HEK293 (cell line): ENCODE results near the gene AOC3.

Experiments used
- BCL11A ChIP-seq: fragments of 450-650 bp; formaldehyde crosslinking; IDR thresholded peaks from 2 replicates; pipeline ENCODE4 v1.5.1; 2016; ENCODE audit warnings: low read depth, missing biosample characterization, missing genetic modification characterization
- GLIS1 ChIP-seq: fragments of 450-650 bp; formaldehyde crosslinking; IDR thresholded peaks from 2 replicates; pipeline ENCODE4 v1.5.1; 2016; ENCODE audit warnings: missing biosample characterization, missing genetic modification characterization
- GLIS2 ChIP-seq: fragments of 450-650 bp; formaldehyde crosslinking; IDR thresholded peaks from 2 replicates; pipeline ENCODE4 v1.5.1; 2016; ENCODE audit warnings: missing biosample characterization, missing genetic modification characterization
- KLF1 ChIP-seq: fragments of 450-650 bp; formaldehyde crosslinking; IDR thresholded peaks from 2 replicates; pipeline ENCODE4 v1.5.1; 2016; ENCODE audit warnings: missing biosample characterization, missing genetic modification characterization
- OVOL3 ChIP-seq: fragments of 450-650 bp; formaldehyde crosslinking; IDR thresholded peaks from 2 replicates; pipeline ENCODE4 v1.5.1; 2016; ENCODE audit warnings: missing biosample characterization, missing genetic modification characterization
- PRDM1 ChIP-seq: fragments of 450-650 bp; formaldehyde crosslinking; IDR thresholded peaks from 2 replicates; pipeline ENCODE4; 2016; ENCODE audit warnings: missing biosample characterization, missing genetic modification characterization
- PRDM6 ChIP-seq: fragments of 450-650 bp; formaldehyde crosslinking; IDR thresholded peaks from 2 replicates; pipeline ENCODE4 v1.5.1; 2017; ENCODE audit warnings: missing biosample characterization, missing genetic modification characterization
- REST ChIP-seq: fragments of 450-650 bp; formaldehyde crosslinking; IDR thresholded peaks from 2 replicates; pipeline ENCODE4 v1.5.1; 2016; ENCODE audit warnings: missing biosample characterization, missing genetic modification characterization
- TSHZ1 ChIP-seq: fragments of 450-650 bp; formaldehyde crosslinking; IDR thresholded peaks from 2 replicates; pipeline ENCODE4 v1.5.1; 2016; ENCODE audit warnings: missing biosample characterization, missing genetic modification characterization, borderline replicate concordance
- ZBTB11 ChIP-seq: fragments of 450-650 bp; formaldehyde crosslinking; conservative IDR thresholded peaks from 2 replicates; pipeline ENCODE4 v1.5.1; 2016; ENCODE audit warnings: low read depth, missing biosample characterization, missing genetic modification characterization
- ZBTB17 ChIP-seq: fragments of 450-650 bp; formaldehyde crosslinking; IDR thresholded peaks from 2 replicates; pipeline ENCODE4 v1.5.1; 2016; ENCODE audit warnings: missing biosample characterization, missing genetic modification characterization
- ZNF138 ChIP-seq: fragments of 450-650 bp; formaldehyde crosslinking; IDR thresholded peaks from 2 replicates; pipeline ENCODE4 v1.5.1; 2016; ENCODE audit warnings: missing biosample characterization, missing genetic modification characterization, borderline replicate concordance
- ZNF311 ChIP-seq: fragments of 450-650 bp; formaldehyde crosslinking; IDR thresholded peaks from 2 replicates; pipeline ENCODE4 v1.5.1; 2017; ENCODE audit warnings: missing biosample characterization, missing genetic modification characterization, borderline replicate concordance
- ZNF341 ChIP-seq: fragments of 450-650 bp; formaldehyde crosslinking; IDR thresholded peaks from 2 replicates; pipeline ENCODE4; 2016; ENCODE audit warnings: low read depth, missing biosample characterization, missing genetic modification characterization
- ZNF433 ChIP-seq: fragments of 450-650 bp; formaldehyde crosslinking; IDR thresholded peaks from 2 replicates; pipeline ENCODE4 v1.5.1; 2016; ENCODE audit warnings: missing biosample characterization, missing genetic modification characterization, low read depth
- ZNF449 ChIP-seq: fragments of 450-650 bp; formaldehyde crosslinking; IDR thresholded peaks from 2 replicates; pipeline ENCODE4 v1.5.1; 2017; ENCODE audit warnings: missing biosample characterization, mild to moderate bottlenecking, missing genetic modification characterization, moderate library complexity
- ZNF501 ChIP-seq: fragments of 450-650 bp; formaldehyde crosslinking; IDR thresholded peaks from 2 replicates; pipeline ENCODE4 v1.5.1; 2016; ENCODE audit warnings: missing biosample characterization, missing genetic modification characterization
- ZNF544 ChIP-seq: fragments of 450-650 bp; formaldehyde crosslinking; IDR thresholded peaks from 2 replicates; pipeline ENCODE4 v1.5.0; 2017; ENCODE audit warnings: missing biosample characterization, missing genetic modification characterization
- ZNF843 ChIP-seq: fragments of 450-650 bp; formaldehyde crosslinking; IDR thresholded peaks from 2 replicates; pipeline ENCODE4 v1.5.1; 2016; ENCODE audit warnings: missing biosample characterization, missing genetic modification characterization
- ZSCAN18 ChIP-seq: fragments of 450-650 bp; formaldehyde crosslinking; IDR thresholded peaks from 2 replicates; pipeline ENCODE4 v1.5.1; 2016; ENCODE audit warnings: missing biosample characterization, missing genetic modification characterization
- TF ChIP-seq, protein P1 (sequence below): fragments of 450-650 bp; formaldehyde crosslinking; IDR thresholded peaks from 2 replicates; pipeline ENCODE4 v1.5.1; 2017; ENCODE audit warnings: missing biosample characterization, missing genetic modification characterization

AOC3 gene

GRCh38 chr17:42832934-42833766 lies 17.8 kb upstream of the AOC3 start, which contains the start of gene PSME3 (continued):
- TF ChIP-seq ZBTB11 (tag by site-specific recombination): peak; percentile 98
- no peak for TF ChIP-seq ZNF544 (tag by site-specific recombination)
- no peak; the same call in 1 of the 2 replicates for TF ChIP-seq REST (tag by site-specific recombination)
- no peak for TF ChIP-seq ZSCAN18 (tag by site-specific recombination)
- no peak for TF ChIP-seq ZNF138 (tag by site-specific recombination)
- no peak for TF ChIP-seq ZNF433 (tag by site-specific recombination)
- 0 out of 2 replicates have a peak, but pooled peaks have one; percentile 34 for TF ChIP-seq KLF1 (tag by site-specific recombination)
- TF ChIP-seq ZNF311 (tag by site-specific recombination): no peak
- peak; percentile 32; the same call in 1 of the 2 replicates for TF ChIP-seq OVOL3 (tag by site-specific recombination)
- TF ChIP-seq BCL11A: no peak
- no peak for TF ChIP-seq PRDM6
- peak; percentile 82 for TF ChIP-seq GLIS2 (tag by site-specific recombination)
- peak; percentile 95 for TF ChIP-seq ZNF501
- peak; percentile 70 for TF ChIP-seq ZNF843
- peak; percentile 78 for TF ChIP-seq ZNF341 (tag by site-specific recombination)
- TF ChIP-seq, protein P1, sequence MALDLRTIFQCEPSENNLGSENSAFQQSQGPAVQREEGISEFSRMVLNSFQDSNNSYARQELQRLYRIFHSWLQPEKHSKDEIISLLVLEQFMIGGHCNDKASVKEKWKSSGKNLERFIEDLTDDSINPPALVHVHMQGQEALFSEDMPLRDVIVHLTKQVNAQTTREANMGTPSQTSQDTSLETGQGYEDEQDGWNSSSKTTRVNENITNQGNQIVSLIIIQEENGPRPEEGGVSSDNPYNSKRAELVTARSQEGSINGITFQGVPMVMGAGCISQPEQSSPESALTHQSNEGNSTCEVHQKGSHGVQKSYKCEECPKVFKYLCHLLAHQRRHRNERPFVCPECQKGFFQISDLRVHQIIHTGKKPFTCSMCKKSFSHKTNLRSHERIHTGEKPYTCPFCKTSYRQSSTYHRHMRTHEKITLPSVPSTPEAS: peak; percentile 89
- TF ChIP-seq ZNF449 (tag by site-specific recombination): 0 out of 2 replicates have a peak, but pooled peaks have one; percentile 43
- 0 out of 2 replicates have a peak, but pooled peaks have one; percentile 49 for TF ChIP-seq PRDM1 (tag by site-specific recombination)
- peak; percentile 76 for TF ChIP-seq GLIS1 (tag by site-specific recombination)
- TF ChIP-seq TSHZ1 (tag by site-specific recombination): no peak
- peak; percentile 99 for TF ChIP-seq ZBTB17 (tag by site-specific recombination)
